H1 (cell line): ENCODE data around the gene PTCH1.

Experiments used
- BRCA1 ChIP-seq: IDR thresholded peaks from 2 replicates; pipeline ENCODE4 v1.6.1; 2012; ENCODE audit warnings: low read depth, low read length, improper control_type of control experiment
- CEBPB ChIP-seq: IDR thresholded peaks from 2 replicates; pipeline ENCODE4 v1.6.1; 2012; ENCODE audit warnings: low read depth, low read length
- CHD2 ChIP-seq: IDR thresholded peaks from 2 replicates; pipeline ENCODE4 v1.6.1; 2012; ENCODE audit warnings: low read length, improper control_type of control experiment
- CTCF ChIP-seq, 3 experiments: IDR thresholded peaks; 1 replicate in 2 of 3; 2 replicates in 1 of 3; pipeline versions ENCODE4 v1.5.1 to v1.6.1; 2011; ENCODE audit warnings: low read length in 3 of 3, mild to moderate bottlenecking in 3 of 3, inconsistent platforms in 2 of 3, low read depth in 1 of 3, moderate library complexity in 1 of 3; ENCODE audit not compliant: insufficient read depth in 1 of 3; ENCODE audit errors: control extremely low read depth in 1 of 3
- EP300 ChIP-seq, 2 experiments: IDR thresholded peaks; 1 replicate in 1 of 2; 2 replicates in 1 of 2; pipeline ENCODE4 v1.6.1; 2011 to 2012; ENCODE audit warnings: low read depth in 2 of 2, low read length in 2 of 2, mild to moderate bottlenecking in 2 of 2, borderline replicate concordance in 1 of 2, inconsistent platforms in 1 of 2, moderate library complexity in 1 of 2
- EZH2 ChIP-seq: fragments of 200-600 bp; sonication (generic); IDR thresholded peaks from 2 replicates; pipeline ENCODE4 v1.7.1; 2012; ENCODE audit warnings: low read depth, mild to moderate bottlenecking, moderate library complexity, low read length, inconsistent platforms; ENCODE audit not compliant: severe bottlenecking
- HDAC2 ChIP-seq, 2 experiments: fragments of 300-600 bp in 1 of 2; sonication (generic) in 1 of 2; IDR thresholded peaks; 2 replicates each; pipeline ENCODE4 v1.6.1; 2011 to 2012; ENCODE audit warnings: low read depth in 2 of 2, low read length in 2 of 2, mild to moderate bottlenecking in 2 of 2, moderate library complexity in 2 of 2, borderline replicate concordance in 1 of 2, inconsistent platforms in 1 of 2
- JUND ChIP-seq: IDR thresholded peaks from 2 replicates; pipeline ENCODE4 v1.6.1; 2011; ENCODE audit warnings: mild to moderate bottlenecking, improper control_type of control experiment, low read length
- NRF1 ChIP-seq: IDR thresholded peaks from 2 replicates; pipeline ENCODE4 v1.6.1; 2011; ENCODE audit warnings: mild to moderate bottlenecking, low read depth, low read length, improper control_type of control experiment
- POLR2A ChIP-seq, 2 experiments: IDR thresholded peaks; 1 replicate in 1 of 2; 2 replicates in 1 of 2; pipeline ENCODE4 v1.6.1; 2011; ENCODE audit warnings: low read depth in 2 of 2, low read length in 2 of 2, mild to moderate bottlenecking in 2 of 2; ENCODE audit errors: control extremely low read depth in 1 of 2
- POLR2AphosphoS5 ChIP-seq: IDR thresholded peaks from 2 replicates; pipeline ENCODE4 v1.6.1; 2011; ENCODE audit warnings: low read depth, low read length
- RBBP5 ChIP-seq: IDR thresholded peaks from 2 replicates; pipeline ENCODE4 v1.7.1; 2012; ENCODE audit warnings: low read depth, mild to moderate bottlenecking, inconsistent platforms, low read length, moderate library complexity, borderline replicate concordance
- SRF ChIP-seq: IDR thresholded peaks from 2 replicates; pipeline ENCODE4 v1.6.1; 2011; ENCODE audit warnings: mild to moderate bottlenecking, low read depth, low read length, moderate library complexity
- TEAD4 ChIP-seq: IDR thresholded peaks from 2 replicates; pipeline ENCODE4 v1.6.1; 2012; ENCODE audit warnings: low read depth, low read length, inconsistent platforms, mixed read lengths

- TF ChIP-seq CEBPB (no peak), SRF (no peak), BRCA1 (no peak), POLR2A (IDR thresholded peaks at IDR 0.05; ENCODE audit: control extremely low read depth in 1 of 2, low read depth in 2 of 2, low read length in 2 of 2) (no peak), CTCF (IDR thresholded peaks at IDR 0.05; ENCODE audit: control extremely low read depth in 1 of 3, insufficient read depth in 1 of 3, low read depth in 1 of 3, low read length in 3 of 3) (no peak), CHD2 (no peak), EZH2 (no peak), RBBP5 (no peak), POLR2AphosphoS5 (no peak), NRF1 (no peak), EP300 (IDR thresholded peaks at IDR 0.05; ENCODE audit: borderline replicate concordance in 1 of 2, low read depth in 2 of 2, low read length in 2 of 2) (no peak), TEAD4 (no peak), JUND (no peak), HDAC2 (IDR thresholded peaks at IDR 0.05; ENCODE audit: borderline replicate concordance in 1 of 2, low read depth in 2 of 2, low read length in 2 of 2) (no peak)
Measured at GRCh38 chr9:95513711-95514110, 3.1 kb downstream of the PTCH1 start.
